GM13977 (cell line): ENCODE data around the gene NHERF2.

ENCODE experiments used
- DNase-seq: peaks from one replicate; pipeline ENCODE4 v3.0.0; 2012; ENCODE audit warnings: low spot score
- in situ Hi-C: fragments of 300-500 bp; cut with MboI; formaldehyde crosslinking; loops from one replicate; pipeline ENCODE4 v1.12.0; 2022; ENCODE audit warnings: low sequenced_read_pairs, low pct_unique_long_range_greater_than_20kb, mixed read lengths, inconsistent platforms; ENCODE audit not compliant: unreplicated experiment
- TF ChIP-seq, protein P1 (sequence below): IDR thresholded peaks from 2 replicates; pipeline ENCODE4 v1.5.1; 2012; ENCODE audit warnings: mild to moderate bottlenecking, control low read depth; ENCODE audit not compliant: insufficient read depth; ENCODE audit errors: extremely low read depth, missing control alignments

The NHERF2 gene

DNA sequence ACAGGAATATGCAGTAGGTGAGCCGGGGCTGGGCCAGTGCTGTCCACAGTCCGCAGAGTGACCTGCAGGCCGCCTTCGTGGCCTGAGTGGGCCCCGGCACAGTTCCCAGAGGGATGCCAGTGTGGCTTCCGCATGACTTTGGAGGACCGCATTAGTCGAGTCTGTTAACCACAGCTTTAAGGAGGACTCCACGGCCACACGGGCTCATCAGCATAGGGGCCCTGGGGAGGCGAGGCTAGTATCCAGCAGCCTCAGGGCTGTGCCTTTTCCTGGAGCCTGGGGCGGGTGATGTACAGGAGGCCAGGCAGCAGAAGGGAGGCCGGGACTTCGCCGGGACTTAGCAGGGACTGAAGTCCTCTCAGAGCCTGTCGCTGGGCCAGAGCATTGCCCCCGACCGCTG lies 34.3 kb downstream of the NHERF2 start:
- in situ Hi-C loops = no loop called here
- DNase-seq = no peak
- TF ChIP-seq, protein P1, sequence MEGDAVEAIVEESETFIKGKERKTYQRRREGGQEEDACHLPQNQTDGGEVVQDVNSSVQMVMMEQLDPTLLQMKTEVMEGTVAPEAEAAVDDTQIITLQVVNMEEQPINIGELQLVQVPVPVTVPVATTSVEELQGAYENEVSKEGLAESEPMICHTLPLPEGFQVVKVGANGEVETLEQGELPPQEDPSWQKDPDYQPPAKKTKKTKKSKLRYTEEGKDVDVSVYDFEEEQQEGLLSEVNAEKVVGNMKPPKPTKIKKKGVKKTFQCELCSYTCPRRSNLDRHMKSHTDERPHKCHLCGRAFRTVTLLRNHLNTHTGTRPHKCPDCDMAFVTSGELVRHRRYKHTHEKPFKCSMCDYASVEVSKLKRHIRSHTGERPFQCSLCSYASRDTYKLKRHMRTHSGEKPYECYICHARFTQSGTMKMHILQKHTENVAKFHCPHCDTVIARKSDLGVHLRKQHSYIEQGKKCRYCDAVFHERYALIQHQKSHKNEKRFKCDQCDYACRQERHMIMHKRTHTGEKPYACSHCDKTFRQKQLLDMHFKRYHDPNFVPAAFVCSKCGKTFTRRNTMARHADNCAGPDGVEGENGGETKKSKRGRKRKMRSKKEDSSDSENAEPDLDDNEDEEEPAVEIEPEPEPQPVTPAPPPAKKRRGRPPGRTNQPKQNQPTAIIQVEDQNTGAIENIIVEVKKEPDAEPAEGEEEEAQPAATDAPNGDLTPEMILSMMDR = no peak

DNA sequence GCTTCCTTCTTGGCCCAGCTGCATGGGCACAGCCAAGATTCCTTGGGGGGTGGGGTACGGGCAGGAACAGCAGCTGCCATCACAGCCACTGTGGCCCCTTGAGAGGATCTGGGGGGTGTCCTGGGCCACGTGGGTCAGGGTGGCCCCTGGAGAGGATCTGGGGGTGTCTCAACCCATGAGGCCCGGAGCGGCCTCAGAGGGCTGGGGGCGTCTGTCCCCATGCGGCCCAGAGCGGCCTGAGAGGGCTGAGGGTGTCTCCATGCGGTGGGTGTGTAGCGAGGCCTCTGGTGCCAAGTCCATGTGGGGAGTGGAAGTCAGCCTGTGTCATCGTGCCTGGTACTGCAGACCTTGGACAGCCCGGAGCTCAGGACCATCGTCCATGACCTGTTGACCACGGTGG lies 34.8 kb downstream of the NHERF2 start:
- DNase-seq = no peak
- in situ Hi-C loops = no loop called here
- TF ChIP-seq, protein P1 = no peak

DNA sequence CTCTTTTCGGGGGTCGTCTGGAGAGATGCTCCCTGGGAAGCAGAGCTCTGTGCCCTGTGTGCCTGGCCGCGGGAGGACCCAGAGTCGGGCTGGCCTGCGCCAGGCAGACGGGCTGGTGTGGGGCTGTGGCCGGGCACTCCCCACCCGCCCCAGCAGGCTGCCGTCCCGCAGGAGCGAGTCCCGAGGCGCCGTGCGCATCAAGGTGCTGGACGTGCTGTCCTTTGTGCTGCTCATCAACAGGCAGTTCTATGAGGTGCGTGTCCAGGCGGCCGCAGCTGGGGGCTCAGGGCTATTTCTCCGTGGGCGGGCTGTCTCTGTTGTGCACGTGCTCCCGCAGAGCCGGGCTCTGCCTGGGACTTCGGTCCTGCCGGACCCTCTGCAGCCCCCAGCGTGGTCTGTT lies 36.1 kb downstream of the NHERF2 start:
- in situ Hi-C loops = no loop called here
- TF ChIP-seq, protein P1 = no peak
- DNase-seq = no peak

DNA sequence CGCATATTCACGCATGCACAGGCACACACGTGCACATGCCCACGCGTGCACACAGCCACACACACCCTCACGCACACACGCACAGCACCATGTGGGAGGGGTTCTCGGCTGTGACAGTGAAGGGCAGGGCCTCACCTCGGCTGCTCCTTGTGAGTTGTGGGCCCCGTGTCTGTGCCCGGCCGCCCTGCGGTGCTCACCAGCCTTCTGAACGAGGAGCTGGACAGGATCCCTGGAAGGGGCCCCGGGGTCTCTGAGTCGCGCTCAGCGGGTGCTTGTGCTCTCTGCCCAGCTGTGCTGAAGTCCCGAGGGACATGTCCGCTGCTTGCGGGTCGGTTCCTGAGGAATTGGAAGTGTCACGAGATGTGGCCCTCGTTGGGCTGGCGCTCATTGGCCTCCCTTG lies 37.2 kb downstream of the NHERF2 start:
- TF ChIP-seq, protein P1 = no peak
- in situ Hi-C loops = no loop called here
- DNase-seq = no peak

DNA sequence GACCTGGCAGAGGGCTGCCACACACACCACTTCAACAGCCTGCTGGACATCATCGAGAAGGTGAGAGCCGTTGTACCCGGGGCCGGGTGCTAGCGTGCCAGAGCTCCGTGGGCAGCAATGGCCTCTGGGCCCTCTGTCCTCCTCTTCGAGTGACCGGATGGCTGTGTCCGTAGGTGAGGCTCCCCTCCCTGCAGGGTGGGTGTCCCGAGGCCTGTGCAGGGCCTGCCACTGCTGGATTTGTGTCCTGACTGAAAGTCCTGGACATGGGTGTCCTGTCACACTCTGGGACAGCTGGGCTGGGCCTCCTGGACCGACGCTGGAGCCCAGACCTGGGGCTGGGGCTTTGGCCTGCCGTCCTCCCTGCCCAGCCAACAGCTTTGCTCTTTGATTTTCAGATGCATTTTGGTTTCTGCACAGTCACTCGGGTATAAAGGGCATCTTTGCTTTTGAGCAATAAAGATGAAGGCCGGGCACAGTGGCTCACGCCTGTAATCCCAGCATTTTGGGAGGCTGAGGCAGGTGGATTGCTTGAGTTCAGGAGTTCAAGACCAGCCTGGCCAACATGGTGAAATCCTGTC lies 37.8 kb downstream of the NHERF2 start:
- TF ChIP-seq, protein P1 = no peak
- no peak for DNase-seq
- in situ Hi-C loops = no loop called here

DNA sequence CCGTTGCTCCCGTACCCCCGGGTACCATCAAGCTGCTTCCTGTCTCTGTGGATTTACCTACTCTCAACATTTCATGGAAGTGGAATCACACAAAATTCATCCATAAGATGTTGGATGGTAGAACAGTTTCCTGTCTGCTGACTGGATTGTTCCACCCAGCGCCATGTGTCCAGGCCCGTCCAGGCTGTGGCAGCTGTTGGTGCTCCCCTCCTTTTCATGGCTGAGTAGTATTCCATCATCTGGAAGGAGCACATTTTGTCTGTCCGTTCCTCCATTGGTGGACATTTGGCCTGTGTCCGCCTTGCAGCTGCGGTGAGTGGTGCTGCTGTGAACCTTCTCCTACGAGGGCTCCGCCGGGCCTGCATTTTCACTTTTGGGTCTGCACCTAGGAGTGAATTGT lies 39.4 kb downstream of the NHERF2 start:
- in situ Hi-C loops = no loop called here
- TF ChIP-seq, protein P1 = no peak
- DNase-seq = no peak
